Testis (tissue), 3 donors: ENCODE results near the gene ADD3. TPM values are rescaled to one million over a fixed set of nuclear protein-coding genes. Genes with fewer than 3 reads are reported as not detected.

Experiments
- DNase-seq: peaks from one replicate; pipeline ENCODE4 v3.0.0-alpha.2; 2019
- H3K27ac ChIP-seq, 2 donors: fragments of 200-600 bp; sonication (generic); one replicate each; pipeline ENCODE4 v1.5.1; 2019
- H3K27me3 ChIP-seq: fragments of 200-600 bp; sonication (generic); one replicate; pipeline ENCODE4 v1.5.1; 2019
- H3K36me3 ChIP-seq: fragments of 200-600 bp; sonication (generic); one replicate; pipeline ENCODE4 v1.5.1; 2017; ENCODE audit warnings: low read depth; ENCODE audit errors: missing control alignments
- H3K4me1 ChIP-seq: fragments of 200-600 bp; sonication (generic); one replicate; pipeline ENCODE4 v1.5.1; 2019
- H3K4me3 ChIP-seq, 2 donors: fragments of 200-600 bp; sonication (generic); one replicate each; pipeline ENCODE4 v1.5.1; 2017 to 2019
- H3K9me3 ChIP-seq: fragments of 200-600 bp; sonication (generic); one replicate; pipeline ENCODE4 v1.5.1; 2017
- CTCF ChIP-seq, 3 experiments: fragments of 450-650 bp in 2 of 3; fragments of 200-600 bp in 1 of 3; sonication (generic) in 1 of 3; IDR thresholded peaks; one replicate each; pipeline ENCODE4 v1.5.1; 2016 to 2019; ENCODE audit warnings: antibody characterized with exemption in 3 of 3, mild to moderate bottlenecking in 2 of 3, moderate library complexity in 1 of 3
- POLR2A ChIP-seq: fragments of 450-650 bp; IDR thresholded peaks from one replicate; pipeline ENCODE4 v1.6.1; 2017; ENCODE audit warnings: antibody characterized with exemption, mild to moderate bottlenecking, moderate library complexity
- WGBS, 2 donors: methylation state at CpG; one replicate each; pipeline ENCODE4 v1.1.5; 2018; 5-methylcytosine and 5-hydroxymethylcytosine counted together
- intact Hi-C: fragments of 100-400 bp; cut with DNase I; formaldehyde crosslinking; loops from one replicate; pipeline ENCODE4 v1.15.1; 2023; ENCODE audit warnings: low total_unique reads
- polyA plus RNA-seq: library from polyadenylated mRNA; stranded (reverse); fragments of 350-450 nt; fragmentation: Illumina TruSeq; extraction: RNeasy Lipid Tissue Mini Kit (QIAGEN cat#74804); gene quantifications from one replicate; pipeline ENCODE4 v1.2.3, GENCODE V29; 2014; ENCODE audit warnings: low read depth, low replicate concordance; ENCODE audit not compliant: insufficient read depth
- total RNA-seq, 2 donors: library from RNA; depleted of rRNA; stranded (reverse); fragments of >200 nt; gene quantifications; one replicate each; pipeline ENCODE4 v1.2.3, GENCODE V29; 2016

The ADD3 gene
- total and polyA plus RNA-seq, 3 donors from 2014 or later: 155 to 394 (median 240) TPM

- no peaks in the 10 kb centered on the region for H3K9me3 ChIP-seq
- no peak overlapping the region for H3K4me3 ChIP-seq
- H3K36me3 ChIP-seq: no peaks in the 10 kb centered on the region
- TF ChIP-seq POLR2A (no peak), CTCF (IDR thresholded peaks at IDR 0.05) (no peak)
- peak overlapping the region in 1 of 2 donors; percentile 5 for H3K27ac ChIP-seq
- H3K27me3 ChIP-seq: no peaks in the 10 kb centered on the region
- WGBS, 2 donors: 39 to 51% methylated on average over 2 of the region's 2 CpGs
- intact Hi-C loops: no loop called here
- DNase-seq: no peak
- H3K4me1 ChIP-seq: peaks cover 14% of the 10 kb centered on the region
These were observed 2.9 kb downstream of the ADD3 start for GRCh38 chr10:110010486-110011378.

- Histone ChIP-seq H3K27me3 (no peaks in the 10 kb centered on the region), H3K4me1 (peaks cover 14% of the 10 kb centered on the region), H3K9me3 (no peaks in the 10 kb centered on the region), H3K27ac (no peak overlapping the region), H3K36me3 (no peaks in the 10 kb centered on the region), H3K4me3 (no peak overlapping the region)
- WGBS, 2 donors: 55 to 57% methylated on average over 3 of the region's 3 CpGs
- no peak for TF ChIP-seq POLR2A
- no peak for TF ChIP-seq CTCF (IDR thresholded peaks at IDR 0.05)
- intact Hi-C loops: no loop called here
- DNase-seq: no peak
These were observed 3.9 kb downstream of the ADD3 start for GRCh38 chr10:110011681-110012080.

GRCh38 chr10:110013630-110014293 lies 6.0 kb downstream of the ADD3 start:
- peaks cover 14% of the 10 kb centered on the region for H3K4me1 ChIP-seq
- H3K4me3 ChIP-seq: no peak overlapping the region
- H3K36me3 ChIP-seq: no peaks in the 10 kb centered on the region
- no peak overlapping the region for H3K27ac ChIP-seq
- no peaks in the 10 kb centered on the region for H3K9me3 ChIP-seq
- 51 to 71% methylated on average over 4 of the region's 4 CpGs for WGBS, 2 donors
- no peak for DNase-seq
- no peak for TF ChIP-seq CTCF (IDR thresholded peaks at IDR 0.05)
- TF ChIP-seq POLR2A: no peak
- intact Hi-C loops: no loop called here
- no peaks in the 10 kb centered on the region for H3K27me3 ChIP-seq

GRCh38 chr10:110016039-110016438 lies 8.3 kb downstream of the ADD3 start:
- H3K4me1 ChIP-seq: no peaks in the 10 kb centered on the region
- no peaks in the 10 kb centered on the region for H3K9me3 ChIP-seq
- TF ChIP-seq CTCF (IDR thresholded peaks at IDR 0.05): no peak
- no peak for TF ChIP-seq POLR2A
- no peaks in the 10 kb centered on the region for H3K36me3 ChIP-seq
- intact Hi-C loops: no loop called here
- no peak overlapping the region for H3K4me3 ChIP-seq
- DNase-seq: peak; percentile 18
- H3K27ac ChIP-seq: no peak overlapping the region
- no peaks in the 10 kb centered on the region for H3K27me3 ChIP-seq
